KMS-11 (cell line): ENCODE results near the gene GMIP.

ENCODE experiments used
- H2AFZ ChIP-seq: fragments of 200-600 bp; sonication (generic); 2 replicates; pipeline ENCODE4 v1.6.1; 2016; ENCODE audit warnings: antibody characterized with exemption, mixed run types, low read depth
- H3K27ac ChIP-seq: fragments of 200-600 bp; sonication (generic); 2 replicates; pipeline ENCODE4 v1.6.1; 2016; ENCODE audit warnings: mild to moderate bottlenecking, mixed run types
- H3K27me3 ChIP-seq: fragments of 200-600 bp; sonication (generic); 2 replicates; pipeline ENCODE4 v1.6.1; 2017; ENCODE audit warnings: mild to moderate bottlenecking, low read depth, mixed run types, moderate library complexity; ENCODE audit not compliant: insufficient read depth
- H3K36me3 ChIP-seq: fragments of 200-600 bp; sonication (generic); 2 replicates; pipeline ENCODE4 v1.6.1; 2017; ENCODE audit warnings: mild to moderate bottlenecking, mixed run types; ENCODE audit not compliant: insufficient read depth
- H3K4me1 ChIP-seq: fragments of 200-600 bp; sonication (generic); 2 replicates; pipeline ENCODE4 v1.6.1; 2016; ENCODE audit warnings: mild to moderate bottlenecking, low read depth, mixed run types; ENCODE audit not compliant: poor library complexity, severe bottlenecking
- H3K4me2 ChIP-seq: fragments of 200-600 bp; sonication (generic); 2 replicates; pipeline ENCODE4 v1.7.0; 2016; ENCODE audit warnings: mild to moderate bottlenecking, mixed run types
- H3K4me3 ChIP-seq: fragments of 200-600 bp; sonication (generic); IDR thresholded peaks from 2 replicates; pipeline ENCODE4 v1.6.1; 2017; ENCODE audit warnings: low read depth, low read length, mixed read lengths; ENCODE audit not compliant: insufficient read depth
- H3K79me2 ChIP-seq: fragments of 200-600 bp; sonication (generic); 2 replicates; pipeline ENCODE4 v1.6.1; 2016; ENCODE audit warnings: low read depth, mixed run types; ENCODE audit not compliant: insufficient read depth
- H3K9ac ChIP-seq: fragments of 200-600 bp; sonication (generic); 2 replicates; pipeline ENCODE4 v1.6.1; 2016; ENCODE audit warnings: mild to moderate bottlenecking, mixed run types
- H4K20me1 ChIP-seq: fragments of 200-600 bp; sonication (generic); 2 replicates; pipeline ENCODE4 v1.6.1; 2016; ENCODE audit warnings: mild to moderate bottlenecking, mixed run types; ENCODE audit not compliant: insufficient read depth
- TF ChIP-seq, protein P1 (sequence below): fragments of 200-600 bp; sonication (generic); conservative IDR thresholded peaks from 2 replicates; pipeline ENCODE4 v1.6.1; 2017; ENCODE audit warnings: low read depth, mild to moderate bottlenecking, antibody characterized with exemption, low read length, moderate library complexity, mixed read lengths

The GMIP gene

DNA sequence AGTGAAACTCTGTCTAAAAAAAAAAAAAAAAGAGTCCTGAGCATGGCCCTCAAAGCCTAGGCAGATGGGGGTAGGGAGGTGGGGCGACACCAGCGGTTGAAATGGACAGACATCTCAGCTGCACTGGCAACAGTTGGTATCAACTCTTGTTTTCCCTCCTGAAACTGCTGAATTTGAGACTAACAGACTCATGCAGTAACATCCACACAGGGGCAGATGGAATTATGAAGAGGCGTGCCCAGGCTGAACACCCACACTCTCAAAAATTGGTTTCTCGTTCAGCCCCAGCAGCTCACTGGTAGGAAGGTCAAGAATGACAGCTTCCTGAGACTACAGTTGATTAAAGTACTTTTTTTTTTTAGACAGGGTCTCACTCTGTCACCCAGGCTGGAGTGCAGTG lies 49.1 kb downstream of the GMIP start:
- H3K27ac ChIP-seq: no peak overlapping the region
- H3K36me3 ChIP-seq: no peaks in the 10 kb centered on the region
- H3K4me3 ChIP-seq: no peak overlapping the region
- H3K4me2 ChIP-seq: no peak overlapping the region
- no peak overlapping the region for H2AFZ ChIP-seq
- H3K4me1 ChIP-seq: no peaks in the 10 kb centered on the region
- no peaks in the 10 kb centered on the region for H3K79me2 ChIP-seq
- no peak overlapping the region for H3K9ac ChIP-seq
- H3K27me3 ChIP-seq: no peaks in the 10 kb centered on the region
- TF ChIP-seq, protein P1, sequence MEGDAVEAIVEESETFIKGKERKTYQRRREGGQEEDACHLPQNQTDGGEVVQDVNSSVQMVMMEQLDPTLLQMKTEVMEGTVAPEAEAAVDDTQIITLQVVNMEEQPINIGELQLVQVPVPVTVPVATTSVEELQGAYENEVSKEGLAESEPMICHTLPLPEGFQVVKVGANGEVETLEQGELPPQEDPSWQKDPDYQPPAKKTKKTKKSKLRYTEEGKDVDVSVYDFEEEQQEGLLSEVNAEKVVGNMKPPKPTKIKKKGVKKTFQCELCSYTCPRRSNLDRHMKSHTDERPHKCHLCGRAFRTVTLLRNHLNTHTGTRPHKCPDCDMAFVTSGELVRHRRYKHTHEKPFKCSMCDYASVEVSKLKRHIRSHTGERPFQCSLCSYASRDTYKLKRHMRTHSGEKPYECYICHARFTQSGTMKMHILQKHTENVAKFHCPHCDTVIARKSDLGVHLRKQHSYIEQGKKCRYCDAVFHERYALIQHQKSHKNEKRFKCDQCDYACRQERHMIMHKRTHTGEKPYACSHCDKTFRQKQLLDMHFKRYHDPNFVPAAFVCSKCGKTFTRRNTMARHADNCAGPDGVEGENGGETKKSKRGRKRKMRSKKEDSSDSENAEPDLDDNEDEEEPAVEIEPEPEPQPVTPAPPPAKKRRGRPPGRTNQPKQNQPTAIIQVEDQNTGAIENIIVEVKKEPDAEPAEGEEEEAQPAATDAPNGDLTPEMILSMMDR: no peak
- H4K20me1 ChIP-seq: no peaks in the 10 kb centered on the region

GRCh38 chr19:19592690-19593089 lies 50.8 kb downstream of the GMIP start:
- H2AFZ ChIP-seq: no peak overlapping the region
- no peak overlapping the region for H3K27ac ChIP-seq
- H4K20me1 ChIP-seq: no peaks in the 10 kb centered on the region
- no peaks in the 10 kb centered on the region for H3K27me3 ChIP-seq
- H3K4me2 ChIP-seq: no peak overlapping the region
- H3K4me1 ChIP-seq: no peaks in the 10 kb centered on the region
- H3K36me3 ChIP-seq: no peaks in the 10 kb centered on the region
- H3K4me3 ChIP-seq: no peak overlapping the region
- TF ChIP-seq, protein P1: no peak
- H3K79me2 ChIP-seq: no peaks in the 10 kb centered on the region
- no peak overlapping the region for H3K9ac ChIP-seq

DNA sequence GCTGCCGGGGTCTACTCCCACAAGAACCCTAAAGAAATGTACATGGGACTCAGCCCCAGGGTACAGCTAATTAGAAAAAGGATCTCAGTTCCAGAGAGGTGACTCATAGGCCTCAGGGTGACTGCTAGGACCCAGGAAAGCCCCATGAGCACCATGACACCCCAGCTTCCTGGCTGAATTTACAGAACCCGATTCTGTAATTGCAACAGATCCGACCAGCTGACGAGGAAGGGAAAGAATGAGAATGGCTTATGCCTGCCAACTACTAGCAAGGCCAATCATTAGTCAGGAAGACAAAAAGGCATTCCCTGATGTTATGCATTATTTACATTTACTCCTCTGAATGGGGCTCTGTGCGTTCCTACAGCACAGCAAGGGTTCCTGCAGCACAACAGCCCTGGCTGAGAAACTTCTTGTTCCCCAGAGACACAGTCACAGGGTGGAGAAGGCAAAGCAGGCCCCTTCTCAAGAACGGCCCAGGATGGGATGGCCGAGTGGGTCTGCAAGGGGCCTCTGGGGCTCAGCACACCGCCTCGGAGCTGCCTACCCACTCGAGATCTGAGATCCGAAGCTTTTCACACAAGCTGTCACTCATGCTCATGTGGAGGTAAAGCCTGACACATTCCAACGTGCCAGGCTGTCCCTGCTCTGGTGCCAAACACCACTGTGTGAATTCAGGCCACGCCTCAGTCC lies 52.2 kb downstream of the GMIP start:
- Histone ChIP-seq H3K4me1 (no peaks in the 10 kb centered on the region), H3K36me3 (no peaks in the 10 kb centered on the region), H3K27me3 (no peaks in the 10 kb centered on the region), H3K4me3 (no peak overlapping the region), H3K9ac (no peak overlapping the region), H2AFZ (no peak overlapping the region), H4K20me1 (no peaks in the 10 kb centered on the region), H3K4me2 (no peak overlapping the region), H3K79me2 (no peaks in the 10 kb centered on the region), H3K27ac (no peak overlapping the region)
- TF ChIP-seq, protein P1: no peak

GRCh38 chr19:19588546-19588945 lies 54.9 kb downstream of the GMIP start:
- H3K4me3 ChIP-seq: no peak overlapping the region
- H3K79me2 ChIP-seq: no peaks in the 10 kb centered on the region
- H4K20me1 ChIP-seq: no peaks in the 10 kb centered on the region
- H2AFZ ChIP-seq: no peak overlapping the region
- TF ChIP-seq, protein P1: no peak
- no peak overlapping the region for H3K4me2 ChIP-seq
- no peaks in the 10 kb centered on the region for H3K4me1 ChIP-seq
- H3K9ac ChIP-seq: no peak overlapping the region
- H3K36me3 ChIP-seq: no peaks in the 10 kb centered on the region
- H3K27ac ChIP-seq: no peak overlapping the region
- H3K27me3 ChIP-seq: no peaks in the 10 kb centered on the region
